Measurements from ENCODE around the gene FGD2.

DNA sequence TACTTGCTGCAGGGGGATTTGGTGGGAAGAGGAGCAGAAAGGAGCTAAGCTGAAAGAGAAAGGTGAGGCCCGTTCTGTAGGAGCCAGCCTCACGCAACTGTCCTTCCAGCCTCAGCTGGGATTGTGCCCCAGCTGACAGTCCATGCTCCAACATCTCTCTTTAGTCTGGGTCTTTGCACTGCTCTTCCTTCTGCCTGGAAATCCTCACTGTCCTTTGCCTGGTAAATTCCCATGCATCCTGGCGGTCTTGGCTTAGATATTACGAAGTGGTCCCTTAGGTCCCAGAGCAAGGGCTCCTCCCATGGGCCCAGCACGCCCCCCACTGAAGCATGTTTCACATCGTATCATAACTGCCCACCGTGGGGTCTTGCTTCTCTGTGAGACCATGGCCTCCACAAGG is 52.2 kb downstream of the FGD2 start:
- TF ChIP-seq, protein P1, sequence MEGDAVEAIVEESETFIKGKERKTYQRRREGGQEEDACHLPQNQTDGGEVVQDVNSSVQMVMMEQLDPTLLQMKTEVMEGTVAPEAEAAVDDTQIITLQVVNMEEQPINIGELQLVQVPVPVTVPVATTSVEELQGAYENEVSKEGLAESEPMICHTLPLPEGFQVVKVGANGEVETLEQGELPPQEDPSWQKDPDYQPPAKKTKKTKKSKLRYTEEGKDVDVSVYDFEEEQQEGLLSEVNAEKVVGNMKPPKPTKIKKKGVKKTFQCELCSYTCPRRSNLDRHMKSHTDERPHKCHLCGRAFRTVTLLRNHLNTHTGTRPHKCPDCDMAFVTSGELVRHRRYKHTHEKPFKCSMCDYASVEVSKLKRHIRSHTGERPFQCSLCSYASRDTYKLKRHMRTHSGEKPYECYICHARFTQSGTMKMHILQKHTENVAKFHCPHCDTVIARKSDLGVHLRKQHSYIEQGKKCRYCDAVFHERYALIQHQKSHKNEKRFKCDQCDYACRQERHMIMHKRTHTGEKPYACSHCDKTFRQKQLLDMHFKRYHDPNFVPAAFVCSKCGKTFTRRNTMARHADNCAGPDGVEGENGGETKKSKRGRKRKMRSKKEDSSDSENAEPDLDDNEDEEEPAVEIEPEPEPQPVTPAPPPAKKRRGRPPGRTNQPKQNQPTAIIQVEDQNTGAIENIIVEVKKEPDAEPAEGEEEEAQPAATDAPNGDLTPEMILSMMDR (conservative IDR thresholded peaks at IDR 0.05; ENCODE audit: low read length), result no peak
- TF ChIP-seq EZH2phosphoT487 (IDR thresholded peaks at IDR 0.05; ENCODE audit: borderline replicate concordance), result no peak

Measured in Loucy (cell line).